GM08714 (cell line): ENCODE data around the gene HPS1.
"Not testable (repeated sequence)": the region's sequence is repeated elsewhere in the genome, so short reads cannot be mapped to it uniquely, and the experiment has no call there.

ENCODE experiments used
- H3K4me3 ChIP-seq: fragments of 200-500 bp; sonication (Bioruptor generic); 2 replicates; pipeline ENCODE4 v1.5.1; 2014; ENCODE audit warnings: mild to moderate bottlenecking, low read length, inconsistent platforms
- ZNF274 ChIP-seq: IDR thresholded peaks from 2 replicates; pipeline ENCODE4 v1.6.1; 2012; ENCODE audit warnings: mild to moderate bottlenecking, low read depth, low read length

Gene HPS1

DNA sequence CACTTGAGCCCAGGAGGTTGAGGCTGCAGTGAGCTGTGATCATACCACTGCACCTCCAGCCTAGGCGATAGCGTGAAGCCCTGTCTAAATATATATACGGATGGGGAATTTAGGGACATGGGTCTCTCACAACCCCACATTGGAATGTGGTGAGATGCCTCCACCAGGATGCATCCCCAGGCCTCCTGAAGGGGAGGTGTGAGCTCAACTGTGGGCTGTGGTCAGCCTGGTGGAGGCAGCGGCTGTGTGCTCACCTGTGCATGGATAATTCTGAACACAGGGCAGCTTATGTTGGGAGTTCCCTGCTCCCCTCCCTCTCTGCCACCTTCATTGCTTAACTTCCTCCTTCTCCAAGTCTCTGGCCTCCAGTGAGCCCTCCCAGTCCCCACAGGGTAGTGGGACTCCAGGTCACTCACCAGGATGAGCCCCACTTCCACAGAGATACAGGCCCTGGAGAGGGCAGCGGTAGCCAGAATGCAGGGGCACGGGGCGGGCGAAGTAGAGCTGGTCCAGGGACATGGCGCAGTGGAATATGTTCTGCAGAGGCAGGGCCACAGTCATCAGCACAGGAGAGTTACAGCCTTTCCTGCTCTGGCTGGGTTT lies 62.1 kb downstream of the HPS1 start:
- no peak for TF ChIP-seq ZNF274
- H3K4me3 ChIP-seq: no peak overlapping the region

DNA sequence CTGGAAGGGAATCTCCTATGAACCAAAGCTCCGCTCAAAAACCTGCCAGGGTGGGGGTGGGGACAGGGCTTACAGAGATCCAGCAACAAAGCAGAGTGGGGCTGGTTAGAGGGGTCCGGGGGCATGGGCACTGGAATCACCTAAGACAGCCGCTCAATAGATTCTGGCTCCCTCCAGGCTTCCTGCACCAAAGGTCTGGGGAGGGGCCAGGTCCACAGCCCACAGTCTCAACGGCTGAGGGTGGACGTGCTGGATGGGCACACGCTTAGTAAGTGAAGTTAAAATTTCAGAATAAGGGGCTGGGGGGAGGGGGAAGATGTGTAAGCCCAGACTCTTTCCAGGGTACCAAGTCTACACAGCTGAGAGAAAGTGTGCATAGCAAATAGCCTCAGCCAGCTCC lies 62.9 kb downstream of the HPS1 start:
- no peak for TF ChIP-seq ZNF274
- no peak overlapping the region for H3K4me3 ChIP-seq

DNA sequence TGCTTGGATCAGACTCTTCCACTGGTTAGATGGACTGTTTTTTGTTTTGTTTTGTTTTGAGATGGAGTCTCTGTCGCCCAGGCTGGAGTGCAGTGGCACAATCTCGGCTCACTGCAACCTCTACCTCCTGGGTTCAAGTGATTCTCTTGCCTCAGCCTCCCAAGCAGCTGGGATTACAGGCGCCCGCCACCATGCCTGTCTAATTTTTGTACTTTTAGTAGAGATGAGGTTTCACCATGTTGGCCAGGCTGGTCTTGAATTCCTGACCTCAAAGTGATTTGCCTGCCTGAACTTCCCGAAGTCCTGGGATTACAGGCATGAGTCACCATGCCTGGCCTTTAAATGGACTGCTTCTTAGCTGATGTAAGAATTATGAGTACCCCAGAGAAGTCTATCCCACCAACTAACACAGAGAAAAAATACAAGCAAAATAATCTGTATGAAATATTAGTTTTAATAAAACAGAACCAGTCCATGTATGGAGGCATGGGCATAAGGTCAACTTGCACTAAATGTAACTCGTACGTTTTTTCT lies 63.5 kb downstream of the HPS1 start:
- H3K4me3 ChIP-seq: not testable (repeated sequence)

DNA sequence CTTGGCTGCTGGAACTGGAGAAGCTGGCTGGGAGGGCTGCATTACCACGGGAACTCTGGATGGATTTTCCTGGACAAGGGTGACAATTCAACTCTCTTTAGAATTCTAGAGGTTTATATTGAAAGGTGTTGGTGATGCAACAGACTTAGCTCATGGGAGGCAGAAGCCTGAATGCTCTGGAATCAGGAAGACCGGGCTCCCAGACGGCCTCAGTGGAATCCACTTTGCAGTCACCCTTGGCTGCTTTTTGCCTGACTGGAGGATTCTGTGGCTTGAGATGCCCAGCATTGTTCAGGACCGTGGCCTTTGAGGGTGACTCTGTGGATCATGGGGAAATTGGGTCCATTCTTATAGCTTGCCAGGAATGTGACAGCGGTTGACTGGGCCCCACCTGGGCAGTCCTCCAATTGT lies 64.0 kb downstream of the HPS1 start:
- H3K4me3 ChIP-seq: no peak overlapping the region
- no peak for TF ChIP-seq ZNF274

DNA sequence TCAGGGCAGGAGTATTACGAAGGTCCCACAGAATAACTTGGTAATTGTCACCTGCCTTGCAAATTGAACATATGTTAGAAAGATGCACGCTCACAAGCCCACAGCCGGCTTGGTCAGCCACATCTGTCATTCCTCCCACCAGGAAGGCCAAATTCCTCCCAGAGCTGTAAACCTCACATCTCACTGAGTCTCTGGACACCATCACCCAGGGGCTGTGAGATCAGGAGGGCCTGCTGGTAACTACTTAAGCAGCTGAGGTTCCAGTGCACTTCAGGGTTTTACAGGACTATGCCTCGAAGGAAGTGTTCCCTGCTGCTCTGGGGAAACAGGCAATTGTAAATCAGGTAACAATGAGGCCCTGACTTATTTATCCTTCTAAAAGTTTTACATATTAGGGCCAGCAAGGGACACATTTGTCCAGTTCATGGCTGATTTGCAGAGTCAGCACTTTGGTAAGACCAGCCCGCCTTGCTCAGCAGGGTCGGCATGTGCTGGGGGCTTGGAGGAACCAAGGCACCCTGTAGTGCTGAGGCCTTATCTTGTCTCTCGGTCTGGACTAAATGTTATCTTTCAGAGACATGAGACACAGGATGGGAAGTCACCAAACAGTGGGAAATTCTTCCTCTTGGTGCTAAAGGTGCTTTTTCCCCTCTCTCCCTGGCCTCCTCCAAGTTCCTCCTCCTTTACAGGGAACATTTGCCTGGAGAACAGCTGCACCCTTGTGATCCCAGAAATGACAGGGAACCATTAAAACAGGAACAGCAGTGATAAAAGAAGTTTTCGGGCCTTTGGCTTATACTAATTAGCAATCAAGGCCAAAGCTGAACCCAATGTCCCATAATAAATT lies 66.0 kb downstream of the HPS1 start:
- H3K4me3 ChIP-seq: no peak overlapping the region
- no peak for TF ChIP-seq ZNF274

DNA sequence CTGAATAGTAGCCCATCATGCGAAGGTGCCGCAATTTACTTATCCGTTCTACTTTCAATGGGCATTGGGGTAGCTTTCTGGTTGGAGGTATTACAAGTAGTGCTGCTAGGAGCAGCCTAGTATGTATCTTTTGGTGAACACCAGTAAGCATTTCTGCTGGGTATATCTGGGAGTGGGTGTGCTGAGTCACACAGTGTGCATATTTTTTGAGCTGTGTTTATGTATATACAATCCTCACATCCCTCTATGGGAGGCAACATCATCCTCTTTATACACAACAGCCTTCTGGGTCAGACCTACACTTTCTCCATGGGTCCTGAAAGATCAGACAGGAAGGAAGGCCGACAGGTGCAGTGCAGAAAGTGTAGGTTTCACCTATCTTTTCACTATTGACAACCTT lies 68.0 kb downstream of the HPS1 start:
- TF ChIP-seq ZNF274: no peak
- no peak overlapping the region for H3K4me3 ChIP-seq

DNA sequence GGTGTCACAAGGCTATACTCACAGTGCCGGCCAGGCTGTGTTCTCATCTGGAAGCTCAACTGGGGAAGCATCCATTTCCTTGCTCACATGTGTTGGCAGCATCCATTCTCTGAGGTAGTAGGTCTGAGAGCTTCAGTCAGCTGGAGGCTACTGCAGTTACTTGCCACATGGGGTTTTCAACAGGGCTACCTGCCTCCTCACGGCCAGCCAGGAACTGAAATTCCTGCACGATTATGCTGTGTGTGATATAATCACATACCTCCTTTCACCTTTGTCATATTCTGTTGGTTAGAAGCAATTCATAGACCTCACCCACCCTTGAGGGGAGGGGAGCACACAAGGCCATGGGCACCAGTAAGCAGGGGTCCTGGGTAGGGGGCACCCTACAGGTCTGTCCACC lies 69.2 kb downstream of the HPS1 start:
- H3K4me3 ChIP-seq: no peak overlapping the region
- TF ChIP-seq ZNF274: no peak

DNA sequence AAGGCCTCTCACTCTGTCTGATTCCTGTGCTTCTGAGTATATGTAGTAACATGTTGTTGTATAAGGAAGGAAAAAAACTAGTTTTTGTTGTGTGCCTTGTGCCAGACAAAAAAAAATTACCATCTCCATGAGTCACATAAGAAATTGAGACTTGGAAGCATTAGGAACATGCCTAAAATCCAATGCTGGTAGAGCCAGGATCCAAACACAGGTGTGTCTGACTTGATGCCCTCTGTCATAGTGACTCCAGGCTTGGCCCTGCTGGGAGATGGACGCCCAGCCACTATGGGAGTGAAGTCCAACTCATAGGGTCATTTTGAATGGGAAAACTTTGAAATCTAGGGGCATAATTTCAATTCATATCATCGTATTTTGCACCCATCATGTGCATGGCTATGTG lies 69.7 kb downstream of the HPS1 start:
- no peak for TF ChIP-seq ZNF274
- H3K4me3 ChIP-seq: no peak overlapping the region

DNA sequence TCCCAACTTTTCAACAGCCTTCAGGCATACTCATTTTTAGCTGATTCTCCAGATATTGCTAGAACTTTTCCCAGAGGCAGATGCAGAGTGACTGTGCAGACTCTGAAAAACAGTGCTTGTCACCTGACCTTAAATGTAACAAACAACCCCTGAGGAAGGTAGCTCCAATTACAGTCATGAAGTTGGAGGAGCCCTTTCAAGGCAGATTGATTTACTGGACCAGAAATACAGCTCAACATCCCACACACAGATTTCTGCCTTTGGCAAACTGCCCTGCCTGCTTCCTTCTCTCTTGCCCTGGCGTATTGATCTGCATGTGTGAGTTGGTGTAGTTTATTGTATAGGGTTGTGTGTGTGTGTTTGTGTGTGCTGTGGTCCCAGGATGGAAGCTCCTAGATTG lies 70.2 kb downstream of the HPS1 start:
- no peak overlapping the region for H3K4me3 ChIP-seq
- no peak for TF ChIP-seq ZNF274

DNA sequence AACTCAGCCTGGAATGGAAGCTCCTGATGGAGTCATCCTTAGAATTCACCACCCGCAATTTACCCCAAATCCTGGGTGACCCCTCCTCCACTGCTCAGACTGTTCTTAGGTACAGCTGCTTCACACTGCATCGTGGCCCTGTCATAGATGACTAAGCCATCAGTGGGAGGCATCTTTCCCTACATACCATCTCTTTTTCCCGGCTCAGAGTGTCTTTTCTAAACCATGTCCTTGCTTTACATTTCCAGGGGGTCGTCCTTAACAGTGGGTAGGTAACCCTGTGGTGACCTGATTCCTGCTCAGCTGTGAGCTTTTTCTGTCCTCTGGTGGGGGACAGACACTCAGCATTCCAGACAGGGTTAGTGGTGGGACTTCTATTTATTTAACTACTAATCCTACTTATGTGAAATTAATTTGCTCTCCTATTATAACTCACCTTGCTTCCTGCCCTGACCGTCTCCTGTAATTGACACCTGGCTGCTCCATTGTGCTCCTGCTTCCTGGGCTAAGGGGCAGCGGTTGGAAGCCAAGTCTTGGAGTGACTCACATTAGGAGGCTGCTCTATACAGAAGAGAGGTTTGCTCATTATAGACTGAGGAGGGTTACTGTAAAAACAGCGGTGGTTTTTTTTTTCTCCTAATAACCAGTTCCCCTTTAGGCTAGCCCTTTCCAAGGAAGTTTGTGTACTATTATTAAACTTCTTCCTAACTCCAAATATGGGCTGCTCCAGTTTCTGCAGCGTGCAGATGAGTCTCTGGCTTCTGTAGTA lies 72.3 kb downstream of the HPS1 start:
- no peak for TF ChIP-seq ZNF274
- no peak overlapping the region for H3K4me3 ChIP-seq

DNA sequence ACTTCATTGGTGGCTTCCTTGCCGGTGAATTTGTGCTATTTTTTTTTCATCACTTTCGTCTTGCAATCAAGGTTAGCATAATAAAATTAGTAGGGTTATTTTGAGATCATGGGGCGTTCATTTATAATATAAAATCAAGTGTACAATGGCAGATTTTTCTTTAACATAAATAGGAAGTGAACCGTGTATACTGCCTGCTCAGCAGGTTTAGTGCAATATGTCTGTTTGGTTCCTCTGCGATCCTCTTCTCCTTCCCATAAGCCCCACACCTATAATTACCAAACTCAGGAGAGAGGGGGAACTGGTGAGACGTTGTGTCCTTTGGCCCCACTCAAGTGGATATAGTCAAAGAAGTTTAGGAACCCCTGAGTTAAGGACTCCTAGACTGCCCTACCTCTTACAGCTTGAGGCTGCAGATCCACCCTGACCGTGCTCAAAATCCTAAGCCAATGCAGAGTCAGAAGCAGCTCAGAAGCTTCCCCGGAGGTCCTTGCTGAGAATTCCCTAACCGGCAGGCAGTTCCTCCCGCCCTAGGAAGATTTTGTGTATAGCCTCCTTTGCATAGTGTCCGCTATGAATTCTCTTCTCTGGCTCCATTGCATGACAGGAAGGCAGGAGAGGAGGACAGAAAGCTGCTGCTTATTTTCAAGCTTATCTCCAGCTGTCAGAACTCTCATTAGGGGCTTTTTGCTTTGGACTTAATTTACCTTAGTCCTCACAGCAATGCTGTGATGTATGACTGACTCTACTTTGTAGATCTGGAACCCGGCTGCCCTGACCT lies 73.3 kb downstream of the HPS1 start:
- H3K4me3 ChIP-seq: no peak overlapping the region
- TF ChIP-seq ZNF274: no peak

DNA sequence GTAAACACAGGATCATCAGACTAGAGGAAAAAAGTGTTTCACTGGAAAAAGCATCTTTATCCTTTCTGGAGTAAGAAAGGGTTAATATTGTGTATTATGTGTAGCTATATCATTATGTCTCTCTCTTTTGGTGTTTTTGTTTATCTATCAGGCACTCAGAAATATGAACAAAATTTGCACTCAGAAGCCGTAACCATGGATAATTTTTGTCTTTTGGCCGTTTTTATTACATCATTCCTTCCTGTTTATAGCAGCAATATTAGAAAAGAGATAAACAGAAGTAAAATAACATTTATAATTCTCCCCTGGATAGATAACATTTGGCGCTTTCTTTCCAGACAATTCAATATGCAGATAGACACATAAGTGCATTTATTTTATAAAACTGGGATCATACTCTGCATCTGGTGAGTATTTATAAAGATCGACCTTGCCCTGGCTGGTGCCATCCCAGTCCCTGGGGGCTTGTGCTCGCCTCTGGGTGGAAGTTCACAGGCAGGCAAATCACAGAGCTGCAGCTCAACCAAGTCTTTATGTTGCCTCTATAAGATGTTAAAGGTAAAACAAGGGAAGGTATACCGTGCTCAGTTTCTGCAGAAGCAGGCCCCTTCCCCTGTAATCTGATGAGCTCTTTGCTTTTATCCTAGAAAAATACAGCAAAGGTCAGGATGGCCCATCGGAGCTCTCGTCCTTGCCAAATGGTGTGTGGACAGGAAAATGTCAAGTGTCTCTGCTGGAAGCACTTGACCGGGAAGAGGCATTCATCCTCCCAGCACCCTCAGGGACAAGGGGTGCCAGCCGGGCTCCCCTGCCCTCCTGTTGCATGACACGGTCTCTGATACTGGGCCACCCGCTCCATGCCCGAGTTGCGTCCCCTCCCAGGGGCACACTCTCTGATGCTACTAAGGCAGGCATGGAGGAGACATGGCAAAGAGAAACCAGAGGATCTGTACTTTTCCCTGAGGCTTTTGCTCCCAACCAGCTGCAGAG lies 75.6 kb downstream of the HPS1 start:
- H3K4me3 ChIP-seq: no peak overlapping the region
- TF ChIP-seq ZNF274: no peak

DNA sequence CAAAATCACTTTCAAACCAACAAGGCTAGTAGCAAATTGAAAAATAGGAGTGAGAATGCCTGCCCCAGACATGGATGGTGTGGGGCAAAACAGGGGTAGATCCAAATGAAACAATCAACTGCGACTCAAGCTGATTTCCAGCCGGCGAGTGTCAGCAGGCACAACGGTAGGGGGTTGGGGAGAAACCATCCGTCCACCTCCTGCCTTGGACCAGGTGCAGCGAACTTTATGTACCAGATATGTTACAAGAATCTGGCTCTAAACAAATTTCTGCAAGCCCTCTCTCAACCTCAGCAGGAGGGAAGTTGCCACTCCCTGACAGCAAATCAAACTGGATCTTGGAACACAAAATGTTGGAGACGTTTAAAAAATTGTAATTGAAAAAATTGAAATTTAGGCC lies 76.9 kb downstream of the HPS1 start:
- H3K4me3 ChIP-seq: no peak overlapping the region
- TF ChIP-seq ZNF274: no peak
